GM18499 (cell line): ENCODE results near the gene RCOR1.
"Not testable (repeated sequence)": the region's sequence is repeated elsewhere in the genome, so short reads cannot be mapped to it uniquely, and the experiment has no call there.

Experiments
- ATAC-seq: cut with Tn5 transposase; IDR thresholded peaks from one replicate; pipeline ENCODE4 v1.9.1; 2021; ENCODE audit warnings: moderate number of reproducible peaks; ENCODE audit not compliant: insufficient read depth, unreplicated experiment

RCOR1 gene

GRCh38 chr14:102624666-102625065 lies 32.2 kb downstream of the RCOR1 start:
- no peak for ATAC-seq

- no peak for ATAC-seq
Observed at GRCh38 chr14:102625564-102626296, 33.3 kb downstream of the RCOR1 start.

- ATAC-seq: no peak
Observed at GRCh38 chr14:102626530-102626929, 34.1 kb downstream of the RCOR1 start.

- ATAC-seq: no peak
Observed at GRCh38 chr14:102629011-102629444, 36.6 kb downstream of the RCOR1 start.

- ATAC-seq: no peak
Observed at GRCh38 chr14:102629808-102630350, 37.4 kb downstream of the RCOR1 start.

GRCh38 chr14:102630405-102630804 lies 38.0 kb downstream of the RCOR1 start:
- ATAC-seq: no peak

- no peak for ATAC-seq
Observed at GRCh38 chr14:102630881-102631280, 38.4 kb downstream of the RCOR1 start.

GRCh38 chr14:102633906-102634595 lies 41.6 kb downstream of the RCOR1 start:
- no peak for ATAC-seq

- not testable (repeated sequence) for ATAC-seq
Observed at GRCh38 chr14:102639611-102640010, 47.2 kb downstream of the RCOR1 start.

- ATAC-seq: no peak
Observed at GRCh38 chr14:102644523-102644922, 52.1 kb downstream of the RCOR1 start.

GRCh38 chr14:102645746-102646440 lies 53.4 kb downstream of the RCOR1 start:
- ATAC-seq: no peak

GRCh38 chr14:102646615-102647014 lies 54.2 kb downstream of the RCOR1 start:
- no peak for ATAC-seq

GRCh38 chr14:102652194-102652593 lies 59.7 kb downstream of the RCOR1 start:
- ATAC-seq: no peak

- no peak for ATAC-seq
Observed at GRCh38 chr14:102654298-102654697, 61.8 kb downstream of the RCOR1 start.

GRCh38 chr14:102655137-102655536 lies 62.7 kb downstream of the RCOR1 start:
- ATAC-seq: no peak

- no peak for ATAC-seq
Observed at GRCh38 chr14:102659797-102660196, 67.3 kb downstream of the RCOR1 start.

- ATAC-seq: no peak
Observed at GRCh38 chr14:102661614-102662013, 69.2 kb downstream of the RCOR1 start.

- no peak for ATAC-seq
Observed at GRCh38 chr14:102662636-102663430, 70.4 kb downstream of the RCOR1 start.

GRCh38 chr14:102663440-102663839 lies 71.0 kb downstream of the RCOR1 start:
- no peak for ATAC-seq

- no peak for ATAC-seq
Observed at GRCh38 chr14:102665621-102666020, 73.2 kb downstream of the RCOR1 start.
